Measurements from ENCODE around the gene S100PBP.

DNA sequence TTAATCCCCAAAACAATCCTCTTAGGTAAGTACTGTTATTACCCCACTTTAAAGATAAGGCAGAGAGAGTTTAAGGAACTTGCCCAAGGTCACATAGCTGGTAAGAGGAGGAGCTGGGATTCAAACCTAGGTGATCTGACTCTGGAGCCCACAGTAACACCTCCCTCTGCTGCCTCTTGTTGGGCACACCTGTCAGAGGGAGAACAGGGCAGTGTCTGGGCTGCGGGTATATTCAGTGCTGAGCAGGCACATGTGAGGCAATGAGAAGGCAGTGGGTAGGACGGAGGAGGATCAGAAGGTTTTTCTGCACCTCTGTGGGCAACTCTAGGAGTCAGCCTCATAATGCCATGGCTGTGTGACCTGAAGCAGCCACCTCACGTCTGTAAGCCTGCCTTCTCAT lies 70.7 kb downstream of the S100PBP start:
- TF ChIP-seq HOXA7 (CRISPR knock-in tag; IDR thresholded peaks at IDR 0.05) (no peak), NR3C1 (IDR thresholded peaks at IDR 0.05) (no peak), KDM1A (IDR thresholded peaks at IDR 0.05; ENCODE audit: low read depth) (no peak)
- TF ChIP-seq, protein P1, sequence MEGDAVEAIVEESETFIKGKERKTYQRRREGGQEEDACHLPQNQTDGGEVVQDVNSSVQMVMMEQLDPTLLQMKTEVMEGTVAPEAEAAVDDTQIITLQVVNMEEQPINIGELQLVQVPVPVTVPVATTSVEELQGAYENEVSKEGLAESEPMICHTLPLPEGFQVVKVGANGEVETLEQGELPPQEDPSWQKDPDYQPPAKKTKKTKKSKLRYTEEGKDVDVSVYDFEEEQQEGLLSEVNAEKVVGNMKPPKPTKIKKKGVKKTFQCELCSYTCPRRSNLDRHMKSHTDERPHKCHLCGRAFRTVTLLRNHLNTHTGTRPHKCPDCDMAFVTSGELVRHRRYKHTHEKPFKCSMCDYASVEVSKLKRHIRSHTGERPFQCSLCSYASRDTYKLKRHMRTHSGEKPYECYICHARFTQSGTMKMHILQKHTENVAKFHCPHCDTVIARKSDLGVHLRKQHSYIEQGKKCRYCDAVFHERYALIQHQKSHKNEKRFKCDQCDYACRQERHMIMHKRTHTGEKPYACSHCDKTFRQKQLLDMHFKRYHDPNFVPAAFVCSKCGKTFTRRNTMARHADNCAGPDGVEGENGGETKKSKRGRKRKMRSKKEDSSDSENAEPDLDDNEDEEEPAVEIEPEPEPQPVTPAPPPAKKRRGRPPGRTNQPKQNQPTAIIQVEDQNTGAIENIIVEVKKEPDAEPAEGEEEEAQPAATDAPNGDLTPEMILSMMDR (IDR thresholded peaks at IDR 0.05): no peak
- TF ChIP-seq, protein P2, sequence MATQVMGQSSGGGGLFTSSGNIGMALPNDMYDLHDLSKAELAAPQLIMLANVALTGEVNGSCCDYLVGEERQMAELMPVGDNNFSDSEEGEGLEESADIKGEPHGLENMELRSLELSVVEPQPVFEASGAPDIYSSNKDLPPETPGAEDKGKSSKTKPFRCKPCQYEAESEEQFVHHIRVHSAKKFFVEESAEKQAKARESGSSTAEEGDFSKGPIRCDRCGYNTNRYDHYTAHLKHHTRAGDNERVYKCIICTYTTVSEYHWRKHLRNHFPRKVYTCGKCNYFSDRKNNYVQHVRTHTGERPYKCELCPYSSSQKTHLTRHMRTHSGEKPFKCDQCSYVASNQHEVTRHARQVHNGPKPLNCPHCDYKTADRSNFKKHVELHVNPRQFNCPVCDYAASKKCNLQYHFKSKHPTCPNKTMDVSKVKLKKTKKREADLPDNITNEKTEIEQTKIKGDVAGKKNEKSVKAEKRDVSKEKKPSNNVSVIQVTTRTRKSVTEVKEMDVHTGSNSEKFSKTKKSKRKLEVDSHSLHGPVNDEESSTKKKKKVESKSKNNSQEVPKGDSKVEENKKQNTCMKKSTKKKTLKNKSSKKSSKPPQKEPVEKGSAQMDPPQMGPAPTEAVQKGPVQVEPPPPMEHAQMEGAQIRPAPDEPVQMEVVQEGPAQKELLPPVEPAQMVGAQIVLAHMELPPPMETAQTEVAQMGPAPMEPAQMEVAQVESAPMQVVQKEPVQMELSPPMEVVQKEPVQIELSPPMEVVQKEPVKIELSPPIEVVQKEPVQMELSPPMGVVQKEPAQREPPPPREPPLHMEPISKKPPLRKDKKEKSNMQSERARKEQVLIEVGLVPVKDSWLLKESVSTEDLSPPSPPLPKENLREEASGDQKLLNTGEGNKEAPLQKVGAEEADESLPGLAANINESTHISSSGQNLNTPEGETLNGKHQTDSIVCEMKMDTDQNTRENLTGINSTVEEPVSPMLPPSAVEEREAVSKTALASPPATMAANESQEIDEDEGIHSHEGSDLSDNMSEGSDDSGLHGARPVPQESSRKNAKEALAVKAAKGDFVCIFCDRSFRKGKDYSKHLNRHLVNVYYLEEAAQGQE (IDR thresholded peaks at IDR 0.05): no peak

All from A549 (cell line).